ENCODE data around the gene LEFTY1.

DNA sequence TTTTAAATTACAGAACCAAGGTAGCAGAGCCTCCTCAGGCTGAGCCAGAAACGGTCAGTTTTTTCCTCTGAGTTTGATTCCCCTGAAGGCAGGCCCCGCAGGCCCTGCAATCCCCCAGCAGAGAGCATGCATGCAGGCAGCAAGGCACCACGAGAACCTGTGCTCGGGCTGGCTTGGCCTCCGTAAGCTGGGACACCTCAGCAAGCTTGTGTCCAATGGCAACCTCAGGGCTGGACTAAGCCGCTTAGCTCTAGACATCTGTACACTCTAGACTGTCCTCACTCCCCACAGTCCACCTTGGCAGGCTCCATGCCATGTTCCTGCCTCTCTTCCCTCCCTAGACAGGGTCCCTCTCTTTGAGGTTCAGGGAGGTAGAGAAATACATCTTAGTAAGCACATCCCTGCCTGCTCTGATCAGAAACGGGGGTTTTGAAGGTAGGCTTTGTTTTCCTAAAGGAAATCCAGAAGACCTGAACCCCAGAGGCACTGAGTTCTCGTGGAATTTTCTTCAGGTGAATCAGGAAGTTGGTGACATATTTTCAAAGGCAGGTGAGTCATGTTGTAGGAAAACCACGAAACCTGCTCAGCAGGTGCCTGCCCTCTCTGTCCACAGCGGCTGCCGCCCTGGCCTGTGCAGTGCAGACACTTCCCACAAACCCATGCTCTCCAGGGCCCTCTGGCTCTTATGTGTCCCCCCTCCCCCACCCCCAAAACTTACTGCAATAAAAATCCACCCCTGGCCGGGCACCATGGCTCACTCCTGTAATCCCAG lies 13.7 kb downstream of the LEFTY1 start:
- TF ChIP-seq, protein P1, sequence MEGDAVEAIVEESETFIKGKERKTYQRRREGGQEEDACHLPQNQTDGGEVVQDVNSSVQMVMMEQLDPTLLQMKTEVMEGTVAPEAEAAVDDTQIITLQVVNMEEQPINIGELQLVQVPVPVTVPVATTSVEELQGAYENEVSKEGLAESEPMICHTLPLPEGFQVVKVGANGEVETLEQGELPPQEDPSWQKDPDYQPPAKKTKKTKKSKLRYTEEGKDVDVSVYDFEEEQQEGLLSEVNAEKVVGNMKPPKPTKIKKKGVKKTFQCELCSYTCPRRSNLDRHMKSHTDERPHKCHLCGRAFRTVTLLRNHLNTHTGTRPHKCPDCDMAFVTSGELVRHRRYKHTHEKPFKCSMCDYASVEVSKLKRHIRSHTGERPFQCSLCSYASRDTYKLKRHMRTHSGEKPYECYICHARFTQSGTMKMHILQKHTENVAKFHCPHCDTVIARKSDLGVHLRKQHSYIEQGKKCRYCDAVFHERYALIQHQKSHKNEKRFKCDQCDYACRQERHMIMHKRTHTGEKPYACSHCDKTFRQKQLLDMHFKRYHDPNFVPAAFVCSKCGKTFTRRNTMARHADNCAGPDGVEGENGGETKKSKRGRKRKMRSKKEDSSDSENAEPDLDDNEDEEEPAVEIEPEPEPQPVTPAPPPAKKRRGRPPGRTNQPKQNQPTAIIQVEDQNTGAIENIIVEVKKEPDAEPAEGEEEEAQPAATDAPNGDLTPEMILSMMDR (conservative IDR thresholded peaks at IDR 0.05; ENCODE audit: low read depth, low read length): no peak
- TF ChIP-seq RAD21 (IDR thresholded peaks at IDR 0.05; ENCODE audit: low read length): no peak
- no peak for TF ChIP-seq MXI1 (IDR thresholded peaks at IDR 0.05; ENCODE audit: borderline replicate concordance, low read depth, low read length)
- no peak for TF ChIP-seq RCOR1 (IDR thresholded peaks at IDR 0.05; ENCODE audit: insufficient replicate concordance, low read length)
- TF ChIP-seq MAZ (IDR thresholded peaks at IDR 0.05; ENCODE audit: borderline replicate concordance, low read depth, low read length): no peak
- TF ChIP-seq BHLHE40 (IDR thresholded peaks at IDR 0.05; ENCODE audit: low read depth, low read length): no peak
- no peak for TF ChIP-seq ELK1 (IDR thresholded peaks at IDR 0.05; ENCODE audit: borderline replicate concordance, low read depth, low read length)
- TF ChIP-seq CEBPB (IDR thresholded peaks at IDR 0.05; ENCODE audit: low read depth, low read length): no peak
- no peak for TF ChIP-seq POLR2A (IDR thresholded peaks at IDR 0.05; ENCODE audit: low read depth, low read length)
- TF ChIP-seq FOS (IDR thresholded peaks at IDR 0.05; ENCODE audit: low read depth, low read length): no peak
- TF ChIP-seq, protein P2, sequence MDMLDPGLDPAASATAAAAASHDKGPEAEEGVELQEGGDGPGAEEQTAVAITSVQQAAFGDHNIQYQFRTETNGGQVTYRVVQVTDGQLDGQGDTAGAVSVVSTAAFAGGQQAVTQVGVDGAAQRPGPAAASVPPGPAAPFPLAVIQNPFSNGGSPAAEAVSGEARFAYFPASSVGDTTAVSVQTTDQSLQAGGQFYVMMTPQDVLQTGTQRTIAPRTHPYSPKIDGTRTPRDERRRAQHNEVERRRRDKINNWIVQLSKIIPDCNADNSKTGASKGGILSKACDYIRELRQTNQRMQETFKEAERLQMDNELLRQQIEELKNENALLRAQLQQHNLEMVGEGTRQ (IDR thresholded peaks at IDR 0.05; ENCODE audit: low read depth, low read length): no peak
- TF ChIP-seq MAFK (IDR thresholded peaks at IDR 0.05; ENCODE audit: low read depth, low read length): no peak
- TF ChIP-seq NFE2L2 (IDR thresholded peaks at IDR 0.05; ENCODE audit: low read depth, low read length): no peak
